Epithelial cell of proximal tubule (primary cell): ENCODE results near the gene PDPN. TPM values are rescaled to one million over a fixed set of nuclear protein-coding genes. Genes with fewer than 3 reads are reported as not detected.

Source experiments
- DNase-seq: peaks from one replicate; pipeline ENCODE4 v3.0.0-alpha.2; 2011; ENCODE audit warnings: low read depth
- H3K4me3 ChIP-seq: 2 replicates; pipeline ENCODE4 v1.5.1; 2011; ENCODE audit warnings: low read depth, mild to moderate bottlenecking, low read length
- total RNA-seq: library from RNA; depleted of rRNA; stranded (reverse); fragments of >200 nt; gene quantifications from 2 replicates; pipeline ENCODE4 v1.2.3, GENCODE V29; 2015
- TF ChIP-seq, protein P1 (sequence below): conservative IDR thresholded peaks from 2 replicates; pipeline ENCODE4 v1.5.1; 2012; ENCODE audit warnings: low read depth, mild to moderate bottlenecking, low read length

Gene PDPN
- total RNA-seq, 1 donor from 2014 or later: 7.6 TPM

- TF ChIP-seq, protein P1, sequence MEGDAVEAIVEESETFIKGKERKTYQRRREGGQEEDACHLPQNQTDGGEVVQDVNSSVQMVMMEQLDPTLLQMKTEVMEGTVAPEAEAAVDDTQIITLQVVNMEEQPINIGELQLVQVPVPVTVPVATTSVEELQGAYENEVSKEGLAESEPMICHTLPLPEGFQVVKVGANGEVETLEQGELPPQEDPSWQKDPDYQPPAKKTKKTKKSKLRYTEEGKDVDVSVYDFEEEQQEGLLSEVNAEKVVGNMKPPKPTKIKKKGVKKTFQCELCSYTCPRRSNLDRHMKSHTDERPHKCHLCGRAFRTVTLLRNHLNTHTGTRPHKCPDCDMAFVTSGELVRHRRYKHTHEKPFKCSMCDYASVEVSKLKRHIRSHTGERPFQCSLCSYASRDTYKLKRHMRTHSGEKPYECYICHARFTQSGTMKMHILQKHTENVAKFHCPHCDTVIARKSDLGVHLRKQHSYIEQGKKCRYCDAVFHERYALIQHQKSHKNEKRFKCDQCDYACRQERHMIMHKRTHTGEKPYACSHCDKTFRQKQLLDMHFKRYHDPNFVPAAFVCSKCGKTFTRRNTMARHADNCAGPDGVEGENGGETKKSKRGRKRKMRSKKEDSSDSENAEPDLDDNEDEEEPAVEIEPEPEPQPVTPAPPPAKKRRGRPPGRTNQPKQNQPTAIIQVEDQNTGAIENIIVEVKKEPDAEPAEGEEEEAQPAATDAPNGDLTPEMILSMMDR: no peak
- DNase-seq: no peak
- H3K4me3 ChIP-seq: peak overlapping the region; percentile 41
Observed at GRCh38 chr1:13583966-13584791, 547 bp downstream of the PDPN start.

DNA sequence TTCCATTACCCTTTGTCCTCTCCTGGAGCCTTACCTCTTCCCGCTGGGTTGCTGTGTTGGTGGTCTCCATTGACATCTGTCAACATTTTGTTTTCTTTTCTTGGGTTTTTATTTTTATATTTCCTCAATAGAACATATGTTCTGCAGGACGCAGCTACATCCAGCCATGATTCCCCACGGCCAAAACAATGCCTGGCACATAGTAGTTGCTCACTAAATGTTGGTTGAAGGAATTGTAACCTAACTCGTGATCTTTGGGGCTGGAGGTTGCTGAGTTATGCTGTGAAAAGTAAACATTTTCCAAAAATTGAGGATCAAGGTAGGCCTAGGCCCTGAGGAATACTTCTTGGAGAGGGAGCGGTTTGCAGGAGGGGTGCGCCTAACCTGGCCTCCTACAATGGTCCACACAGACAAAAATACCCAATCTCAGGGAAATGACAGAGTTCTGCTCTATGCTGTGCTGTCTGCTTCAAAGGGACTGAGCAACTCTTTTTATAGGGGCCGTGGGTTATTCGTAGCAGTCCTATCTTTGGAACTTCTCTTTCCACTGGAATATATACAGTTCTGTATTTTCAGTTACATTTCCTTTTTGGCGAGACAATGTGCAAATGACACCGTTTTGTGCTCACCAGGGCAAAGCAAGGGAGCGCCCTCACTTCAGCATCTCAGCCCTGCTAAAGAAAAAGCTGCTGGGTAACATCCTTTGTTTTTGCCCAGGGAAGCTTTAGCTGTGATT lies 1.4 kb downstream of the PDPN start:
- no peak overlapping the region for H3K4me3 ChIP-seq
- no peak for DNase-seq
- TF ChIP-seq, protein P1: no peak

GRCh38 chr1:13585612-13585991 lies 2.0 kb downstream of the PDPN start:
- TF ChIP-seq, protein P1: no peak
- H3K4me3 ChIP-seq: no peak overlapping the region
- no peak for DNase-seq

- no peak for DNase-seq
- TF ChIP-seq, protein P1: no peak
- no peak overlapping the region for H3K4me3 ChIP-seq
Observed at GRCh38 chr1:13586001-13586400, 2.4 kb downstream of the PDPN start.

- DNase-seq: no peak
- TF ChIP-seq, protein P1: no peak
- H3K4me3 ChIP-seq: no peak overlapping the region
Observed at GRCh38 chr1:13587256-13588030, 3.8 kb downstream of the PDPN start.

GRCh38 chr1:13588946-13589796 lies 5.5 kb downstream of the PDPN start:
- H3K4me3 ChIP-seq: no peak overlapping the region
- DNase-seq: no peak
- TF ChIP-seq, protein P1: no peak
